Body of pancreas (tissue), 4 donors: Measurements from ENCODE around the gene TWSG1.

Experiments used
- POLR2A ChIP-seq, 3 donors: fragments of 450-650 bp; IDR thresholded peaks; one replicate each; pipeline ENCODE4 v1.6.1; 2016; ENCODE audit warnings: antibody characterized with exemption in 3 of 3, mild to moderate bottlenecking in 2 of 3
- TF ChIP-seq, protein P1 (sequence below), 7 experiments: fragments of 450-650 bp in 4 of 7; fragments of 200-600 bp in 3 of 7; sonication (generic) in 3 of 7; IDR thresholded peaks; one replicate each; pipeline ENCODE4 v1.5.1; 2016 to 2019; ENCODE audit warnings: antibody characterized with exemption in 7 of 7

DNA sequence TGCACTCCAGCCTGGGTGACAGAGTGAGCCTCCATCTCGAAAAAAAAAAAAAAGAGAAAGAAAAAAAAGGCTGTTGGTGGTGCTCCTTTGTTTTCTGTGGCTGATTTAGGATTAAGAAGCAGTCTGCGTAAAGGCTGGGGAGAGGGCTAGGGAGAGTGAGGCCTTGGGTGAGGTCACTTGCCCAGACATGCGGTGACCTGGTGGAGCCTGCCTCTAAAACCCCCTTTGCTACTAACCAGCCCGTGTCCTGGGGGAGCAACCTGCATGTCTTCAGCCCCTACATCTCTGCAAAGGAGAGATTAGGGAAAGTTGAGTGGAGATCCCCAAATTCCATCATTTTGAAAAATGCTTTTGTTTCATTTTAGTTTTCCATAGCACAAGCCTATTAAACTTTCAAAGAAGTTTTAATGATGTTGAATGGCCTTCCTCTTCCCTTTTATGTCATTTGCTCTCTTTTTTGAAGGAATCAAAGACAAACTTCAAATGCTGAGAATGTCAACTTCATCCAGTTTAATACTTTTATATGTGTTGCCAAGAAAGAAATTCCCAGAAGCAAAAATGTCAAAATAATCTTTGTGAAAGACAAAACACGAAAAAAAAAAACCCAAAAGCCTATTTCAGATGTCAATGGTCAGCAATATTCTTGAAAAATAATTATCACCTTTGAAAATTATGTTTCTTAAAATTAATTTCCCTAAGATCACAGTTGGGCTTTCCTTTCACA is 101.8 kb downstream of the TWSG1 start:
- TF ChIP-seq, protein P1, sequence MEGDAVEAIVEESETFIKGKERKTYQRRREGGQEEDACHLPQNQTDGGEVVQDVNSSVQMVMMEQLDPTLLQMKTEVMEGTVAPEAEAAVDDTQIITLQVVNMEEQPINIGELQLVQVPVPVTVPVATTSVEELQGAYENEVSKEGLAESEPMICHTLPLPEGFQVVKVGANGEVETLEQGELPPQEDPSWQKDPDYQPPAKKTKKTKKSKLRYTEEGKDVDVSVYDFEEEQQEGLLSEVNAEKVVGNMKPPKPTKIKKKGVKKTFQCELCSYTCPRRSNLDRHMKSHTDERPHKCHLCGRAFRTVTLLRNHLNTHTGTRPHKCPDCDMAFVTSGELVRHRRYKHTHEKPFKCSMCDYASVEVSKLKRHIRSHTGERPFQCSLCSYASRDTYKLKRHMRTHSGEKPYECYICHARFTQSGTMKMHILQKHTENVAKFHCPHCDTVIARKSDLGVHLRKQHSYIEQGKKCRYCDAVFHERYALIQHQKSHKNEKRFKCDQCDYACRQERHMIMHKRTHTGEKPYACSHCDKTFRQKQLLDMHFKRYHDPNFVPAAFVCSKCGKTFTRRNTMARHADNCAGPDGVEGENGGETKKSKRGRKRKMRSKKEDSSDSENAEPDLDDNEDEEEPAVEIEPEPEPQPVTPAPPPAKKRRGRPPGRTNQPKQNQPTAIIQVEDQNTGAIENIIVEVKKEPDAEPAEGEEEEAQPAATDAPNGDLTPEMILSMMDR (IDR thresholded peaks at IDR 0.05): no peak
- no peak for TF ChIP-seq POLR2A (IDR thresholded peaks at IDR 0.05)
